Measurements from ENCODE around the gene MGLL.
A peak's percentile ranks its signal among the peaks of the same experiment; 100 is the strongest.

Gene MGLL

DNA sequence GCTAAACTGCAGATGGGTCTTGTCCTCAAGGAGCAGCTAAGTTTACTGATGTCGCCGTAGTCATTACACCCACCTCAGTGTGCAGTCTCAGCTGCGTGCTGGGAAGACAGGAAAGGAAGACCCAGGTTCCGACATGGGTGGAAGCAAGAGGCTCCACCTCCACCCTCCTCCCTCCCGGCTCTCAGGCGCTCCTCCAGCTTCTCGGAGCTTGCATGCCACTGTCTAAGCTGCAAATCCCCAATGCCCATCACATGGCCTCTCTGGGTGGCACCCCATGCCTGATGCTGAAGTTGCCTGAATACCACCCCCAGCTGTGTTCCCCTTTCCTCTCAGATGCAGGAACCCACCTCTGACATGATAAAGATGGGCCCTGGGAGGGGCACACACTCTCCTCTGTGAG is 58.5 kb downstream of the MGLL start:
- TF ChIP-seq, protein P1, sequence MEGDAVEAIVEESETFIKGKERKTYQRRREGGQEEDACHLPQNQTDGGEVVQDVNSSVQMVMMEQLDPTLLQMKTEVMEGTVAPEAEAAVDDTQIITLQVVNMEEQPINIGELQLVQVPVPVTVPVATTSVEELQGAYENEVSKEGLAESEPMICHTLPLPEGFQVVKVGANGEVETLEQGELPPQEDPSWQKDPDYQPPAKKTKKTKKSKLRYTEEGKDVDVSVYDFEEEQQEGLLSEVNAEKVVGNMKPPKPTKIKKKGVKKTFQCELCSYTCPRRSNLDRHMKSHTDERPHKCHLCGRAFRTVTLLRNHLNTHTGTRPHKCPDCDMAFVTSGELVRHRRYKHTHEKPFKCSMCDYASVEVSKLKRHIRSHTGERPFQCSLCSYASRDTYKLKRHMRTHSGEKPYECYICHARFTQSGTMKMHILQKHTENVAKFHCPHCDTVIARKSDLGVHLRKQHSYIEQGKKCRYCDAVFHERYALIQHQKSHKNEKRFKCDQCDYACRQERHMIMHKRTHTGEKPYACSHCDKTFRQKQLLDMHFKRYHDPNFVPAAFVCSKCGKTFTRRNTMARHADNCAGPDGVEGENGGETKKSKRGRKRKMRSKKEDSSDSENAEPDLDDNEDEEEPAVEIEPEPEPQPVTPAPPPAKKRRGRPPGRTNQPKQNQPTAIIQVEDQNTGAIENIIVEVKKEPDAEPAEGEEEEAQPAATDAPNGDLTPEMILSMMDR (IDR thresholded peaks at IDR 0.05; ENCODE audit: control insufficient read depth, insufficient read depth, low read depth, low read length, missing control alignments), result no peak
- H3K4me3 ChIP-seq (ENCODE audit: control insufficient read depth, low read depth, low read length), result no peak overlapping the region
- no peak for DNase-seq (ENCODE audit: low read depth)

DNA sequence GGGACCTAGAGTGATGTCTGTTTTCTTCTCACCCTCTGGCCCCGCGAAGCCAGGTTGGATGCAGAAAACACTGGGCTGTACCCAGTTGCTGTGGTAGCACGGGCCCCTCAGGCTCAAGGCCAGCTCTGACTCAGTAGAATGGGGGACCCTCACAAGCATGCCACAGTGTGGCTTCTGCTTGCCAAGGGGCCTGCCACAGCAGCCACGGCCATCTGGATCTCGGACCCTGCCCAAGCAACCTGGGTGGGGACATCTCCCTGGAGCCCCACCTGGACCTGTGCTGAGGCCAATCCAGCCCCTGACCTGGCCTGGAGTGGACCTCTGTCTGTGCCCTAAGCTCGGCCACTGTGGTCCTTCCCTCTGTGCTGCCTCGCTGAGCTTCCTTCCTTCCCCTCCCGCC is 59.0 kb downstream of the MGLL start:
- H3K4me3 ChIP-seq (ENCODE audit: control insufficient read depth, low read depth, low read length), result no peak overlapping the region
- TF ChIP-seq, protein P1 (IDR thresholded peaks at IDR 0.05; ENCODE audit: control insufficient read depth, insufficient read depth, low read depth, low read length, missing control alignments), result no peak
- DNase-seq (ENCODE audit: low read depth), result no peak

DNA sequence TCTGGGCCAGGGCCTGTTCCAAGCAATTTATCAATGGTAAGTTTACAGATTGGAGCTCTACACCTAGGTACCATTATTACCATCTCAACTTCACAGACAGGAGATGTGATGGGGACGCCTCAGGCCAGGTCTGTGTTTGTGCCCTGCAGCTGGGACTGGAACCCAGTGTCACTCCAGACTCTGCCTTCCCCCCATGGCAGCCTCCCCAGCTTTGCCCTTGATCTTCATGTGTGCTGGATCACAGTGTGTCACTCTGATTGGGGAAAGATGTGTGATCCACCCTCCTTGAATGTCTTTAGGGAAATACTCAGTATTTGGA is 59.6 kb downstream of the MGLL start:
- no peak for DNase-seq (ENCODE audit: low read depth)
- no peak overlapping the region for H3K4me3 ChIP-seq (ENCODE audit: control insufficient read depth, low read depth, low read length)
- TF ChIP-seq, protein P1 (IDR thresholded peaks at IDR 0.05; ENCODE audit: control insufficient read depth, insufficient read depth, low read depth, low read length, missing control alignments), result no peak

DNA sequence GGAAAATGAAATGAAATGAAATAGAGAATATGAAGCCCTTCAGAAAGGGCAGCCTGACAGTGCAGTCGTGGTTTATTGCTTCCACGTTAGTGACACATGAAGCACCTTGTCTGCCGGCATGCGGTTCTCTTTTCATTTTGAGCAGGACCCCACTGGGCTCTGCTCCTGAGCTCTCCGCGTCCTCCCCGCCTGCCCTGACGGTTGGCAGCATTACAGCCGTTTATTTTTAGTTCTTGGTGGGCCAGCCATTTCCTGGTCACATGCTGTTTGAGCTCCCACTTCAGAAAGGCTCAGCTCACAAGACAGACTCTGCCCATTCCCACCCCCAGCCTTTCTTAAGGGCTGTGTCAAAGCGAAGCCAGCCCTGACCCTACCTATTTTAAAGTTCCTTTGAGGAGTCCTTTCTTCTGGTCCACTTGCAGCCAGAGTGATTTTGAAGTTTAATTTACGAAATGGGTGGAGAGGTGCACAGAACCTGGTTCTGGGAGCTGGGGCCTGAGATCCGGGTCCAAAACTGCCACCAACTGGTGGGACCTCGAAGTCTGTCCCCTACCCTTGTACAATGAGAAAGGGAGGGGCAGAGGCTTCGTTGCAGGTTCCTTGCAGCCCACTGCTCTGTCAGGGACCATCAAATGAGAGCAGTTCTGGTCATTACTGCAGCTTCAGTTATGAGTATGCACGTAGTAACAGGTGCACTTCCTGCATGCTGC is 60.1 kb downstream of the MGLL start:
- H3K4me3 ChIP-seq (ENCODE audit: control insufficient read depth, low read depth, low read length), result no peak overlapping the region
- TF ChIP-seq, protein P1 (IDR thresholded peaks at IDR 0.05; ENCODE audit: control insufficient read depth, insufficient read depth, low read depth, low read length, missing control alignments), result no peak
- DNase-seq (ENCODE audit: low read depth), result no peak

DNA sequence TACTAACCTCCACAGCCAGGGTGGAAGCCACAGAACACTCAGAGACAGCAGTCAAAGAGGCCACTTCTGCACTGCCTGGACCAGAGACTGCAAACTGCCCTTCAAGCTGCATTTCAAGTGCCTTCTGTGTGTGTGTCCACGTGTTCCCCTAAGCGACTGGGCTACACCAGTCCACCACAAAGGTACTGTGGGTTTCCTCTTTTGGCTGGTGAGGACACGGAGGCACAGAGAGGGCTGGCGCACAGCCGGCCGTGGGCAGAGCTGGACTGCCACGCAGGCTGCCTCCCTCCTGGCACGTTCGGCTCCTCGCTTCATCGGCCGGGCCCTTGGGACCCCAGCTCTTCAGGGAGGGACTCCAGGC is 60.9 kb downstream of the MGLL start:
- DNase-seq (ENCODE audit: low read depth), result no peak
- TF ChIP-seq, protein P1 (IDR thresholded peaks at IDR 0.05; ENCODE audit: control insufficient read depth, insufficient read depth, low read depth, low read length, missing control alignments), result peak; percentile 1
- H3K4me3 ChIP-seq (ENCODE audit: control insufficient read depth, low read depth, low read length), result no peak overlapping the region

DNA sequence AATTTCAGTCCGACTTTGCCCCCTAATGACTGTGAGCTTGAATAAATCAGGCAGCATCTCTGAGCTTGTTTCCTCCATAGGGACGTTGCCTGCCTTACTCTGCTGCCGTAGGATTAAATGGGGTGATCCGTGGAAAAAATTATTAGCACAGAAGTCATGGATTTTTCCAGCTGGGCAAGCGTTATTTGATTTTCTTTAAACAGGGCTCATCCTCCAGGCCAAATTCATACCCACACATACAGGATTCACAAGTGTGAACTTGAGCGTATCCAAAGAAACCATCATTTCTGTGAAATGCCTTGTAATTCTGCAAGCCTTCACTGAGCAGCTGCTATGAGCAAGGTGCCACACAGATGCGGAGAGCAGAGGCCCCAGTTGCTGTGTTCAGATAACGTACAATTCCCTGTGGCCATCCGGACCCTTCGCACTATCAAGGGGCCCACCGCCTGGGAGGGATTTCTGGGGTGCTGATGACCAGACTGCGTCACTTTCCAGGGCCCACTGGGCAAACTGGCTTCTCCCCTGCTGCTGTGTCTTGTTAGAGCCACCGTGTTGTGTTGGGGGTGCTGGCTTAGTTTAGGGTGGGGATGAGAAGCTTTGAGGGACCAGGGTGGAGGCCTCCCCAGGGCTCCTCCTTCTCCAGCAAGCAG is 61.4 kb downstream of the MGLL start:
- H3K4me3 ChIP-seq (ENCODE audit: control insufficient read depth, low read depth, low read length), result no peak overlapping the region
- TF ChIP-seq, protein P1 (IDR thresholded peaks at IDR 0.05; ENCODE audit: control insufficient read depth, insufficient read depth, low read depth, low read length, missing control alignments), result no peak
- no peak for DNase-seq (ENCODE audit: low read depth)

All from AG09309 (cell line).